Measurements from ENCODE around the gene DGKH. TPM values are rescaled to one million over a fixed set of nuclear protein-coding genes. Genes with fewer than 3 reads are reported as not detected.

The DGKH gene
- total and polyA plus RNA-seq, 2 donors (not counting 1 experiment from before 2014, with no cell fraction given): 0.06 to 0.67 TPM

- no peaks in the 10 kb centered on the region for H3K36me3 ChIP-seq (replicated peaks in 1 of 2; ENCODE audit: control extremely low read depth in 1 of 2, control insufficient read depth in 1 of 2, extremely low read depth in 1 of 2, insufficient read depth in 2 of 2, low read length in 1 of 2)
- no peak overlapping the region for H3K4me3 Mint-ChIP-seq
- ChIA-PET POLR2A (no interaction called here), CTCF (interaction anchor here (1.4 kb wide), 1 partner anchor 10 kb away, joined by 3 read pairs; no protein-coding TSS in a partner anchor)
- WGBS (ENCODE audit: insufficient coverage): 94% methylated on average over 2 of the region's 3 CpGs
- no peaks in the 10 kb centered on the region for H4K20me1 ChIP-seq (ENCODE audit: control insufficient read depth, insufficient read depth, low read length, poor library complexity, severe bottlenecking)
- no peak overlapping the region for H3K9ac ChIP-seq (ENCODE audit: low read length)
- H3K4me1 ChIP-seq (ENCODE audit: control insufficient read depth in 2 of 2, insufficient read depth in 2 of 2, low read length in 2 of 2): no peaks in the 10 kb centered on the region
- H2AFZ ChIP-seq (ENCODE audit: insufficient read depth, low read depth, low read length, poor library complexity, severe bottlenecking): no peak overlapping the region
- H3K4me2 ChIP-seq (replicated peaks; ENCODE audit: low read depth, low read length, poor library complexity, severe bottlenecking): no peak overlapping the region
- H3K9me3 ChIP-seq (ENCODE audit: control extremely low read depth in 1 of 3, control insufficient read depth in 2 of 3, insufficient read depth in 1 of 3, low read length in 2 of 3): no peaks in the 10 kb centered on the region
- no peak overlapping the region for H3K4me3 ChIP-seq (ENCODE audit: control extremely low read depth in 1 of 5, extremely low read depth in 1 of 5, insufficient read depth in 1 of 5, low read depth in 2 of 5, low read length in 4 of 5)
- H3K27ac ChIP-seq (ENCODE audit: low read length in 2 of 2): no peak overlapping the region
- H3K79me2 ChIP-seq (ENCODE audit: control insufficient read depth, insufficient read depth, low read length): no peaks in the 10 kb centered on the region
- ATAC-seq (ENCODE audit: low read depth) (no peak), DNase-seq (no peak)
- TF ChIP-seq, protein P1, sequence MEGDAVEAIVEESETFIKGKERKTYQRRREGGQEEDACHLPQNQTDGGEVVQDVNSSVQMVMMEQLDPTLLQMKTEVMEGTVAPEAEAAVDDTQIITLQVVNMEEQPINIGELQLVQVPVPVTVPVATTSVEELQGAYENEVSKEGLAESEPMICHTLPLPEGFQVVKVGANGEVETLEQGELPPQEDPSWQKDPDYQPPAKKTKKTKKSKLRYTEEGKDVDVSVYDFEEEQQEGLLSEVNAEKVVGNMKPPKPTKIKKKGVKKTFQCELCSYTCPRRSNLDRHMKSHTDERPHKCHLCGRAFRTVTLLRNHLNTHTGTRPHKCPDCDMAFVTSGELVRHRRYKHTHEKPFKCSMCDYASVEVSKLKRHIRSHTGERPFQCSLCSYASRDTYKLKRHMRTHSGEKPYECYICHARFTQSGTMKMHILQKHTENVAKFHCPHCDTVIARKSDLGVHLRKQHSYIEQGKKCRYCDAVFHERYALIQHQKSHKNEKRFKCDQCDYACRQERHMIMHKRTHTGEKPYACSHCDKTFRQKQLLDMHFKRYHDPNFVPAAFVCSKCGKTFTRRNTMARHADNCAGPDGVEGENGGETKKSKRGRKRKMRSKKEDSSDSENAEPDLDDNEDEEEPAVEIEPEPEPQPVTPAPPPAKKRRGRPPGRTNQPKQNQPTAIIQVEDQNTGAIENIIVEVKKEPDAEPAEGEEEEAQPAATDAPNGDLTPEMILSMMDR (IDR thresholded peaks at IDR 0.05): no peak
- no peak for TF ChIP-seq EZH2 (IDR thresholded peaks at IDR 0.05; ENCODE audit: borderline replicate concordance, insufficient read depth, low read depth, low read length, poor library complexity, severe bottlenecking)
- no peaks in the 10 kb centered on the region for H3K27me3 ChIP-seq (replicated peaks in 1 of 4; ENCODE audit: control extremely low read depth in 1 of 4, control insufficient read depth in 3 of 4, insufficient read depth in 4 of 4, low read length in 3 of 4)
- H3K27me3 Mint-ChIP-seq: no peaks in the 10 kb centered on the region
- no peaks in the 10 kb centered on the region for H3K4me1 Mint-ChIP-seq
- intact Hi-C loops (cut with micrococcal nuclease): no loop called here
- no peaks in the 10 kb centered on the region for H3K9me3 Mint-ChIP-seq (ENCODE audit: insufficient read depth)
- H3K27ac Mint-ChIP-seq: no peak overlapping the region
Observed at GRCh38 chr13:42073683-42074082, 25.2 kb downstream of the DGKH start.

DNA sequence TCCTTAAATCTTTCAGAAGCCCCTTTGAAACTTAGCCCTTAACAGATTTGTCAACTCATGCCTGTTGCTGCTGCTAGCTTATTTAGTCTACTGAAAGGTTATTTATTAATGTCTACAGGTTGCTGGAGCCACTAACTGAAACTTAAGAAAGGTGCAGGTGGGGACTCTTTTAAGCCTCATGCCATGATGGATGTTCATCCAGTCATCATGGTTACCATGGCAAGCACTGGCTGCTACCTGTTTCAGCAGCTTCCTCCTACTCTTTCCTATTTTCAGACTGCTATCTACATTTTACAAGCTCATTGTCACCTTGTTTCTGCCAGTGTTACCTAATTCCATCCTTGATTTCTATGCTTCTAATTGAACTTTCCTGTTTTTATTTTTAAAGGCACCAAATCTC, 27.1 kb downstream of the DGKH start:
- TF ChIP-seq EZH2 (IDR thresholded peaks at IDR 0.05; ENCODE audit: borderline replicate concordance, insufficient read depth, low read depth, low read length, poor library complexity, severe bottlenecking): no peak
- TF ChIP-seq, protein P1 (IDR thresholded peaks at IDR 0.05): no peak
- no peak for ATAC-seq (ENCODE audit: low read depth)
- ChIA-PET CTCF (no interaction called here), POLR2A (no interaction called here)
- H4K20me1 ChIP-seq (ENCODE audit: control insufficient read depth, insufficient read depth, low read length, poor library complexity, severe bottlenecking): no peaks in the 10 kb centered on the region
- Mint-ChIP-seq H3K27me3 (no peaks in the 10 kb centered on the region), H3K4me3 (no peak overlapping the region), H3K4me1 (no peaks in the 10 kb centered on the region), H3K9me3 (ENCODE audit: insufficient read depth) (no peaks in the 10 kb centered on the region), H3K27ac (no peak overlapping the region)
- no peaks in the 10 kb centered on the region for H3K27me3 ChIP-seq (replicated peaks in 1 of 4; ENCODE audit: control extremely low read depth in 1 of 4, control insufficient read depth in 3 of 4, insufficient read depth in 4 of 4, low read length in 3 of 4)
- H3K4me1 ChIP-seq (ENCODE audit: control insufficient read depth in 2 of 2, insufficient read depth in 2 of 2, low read length in 2 of 2): no peaks in the 10 kb centered on the region
- H3K9ac ChIP-seq (ENCODE audit: low read length): no peak overlapping the region
- no peak for DNase-seq
- intact Hi-C loops (cut with micrococcal nuclease): no loop called here
- H3K27ac ChIP-seq (ENCODE audit: low read length in 2 of 2): no peak overlapping the region
- H3K9me3 ChIP-seq (ENCODE audit: control extremely low read depth in 1 of 3, control insufficient read depth in 2 of 3, insufficient read depth in 1 of 3, low read length in 2 of 3): no peaks in the 10 kb centered on the region
- H3K36me3 ChIP-seq (replicated peaks in 1 of 2; ENCODE audit: control extremely low read depth in 1 of 2, control insufficient read depth in 1 of 2, extremely low read depth in 1 of 2, insufficient read depth in 2 of 2, low read length in 1 of 2): no peaks in the 10 kb centered on the region
- no peaks in the 10 kb centered on the region for H3K79me2 ChIP-seq (ENCODE audit: control insufficient read depth, insufficient read depth, low read length)
- H2AFZ ChIP-seq (ENCODE audit: insufficient read depth, low read depth, low read length, poor library complexity, severe bottlenecking): no peak overlapping the region
- H3K4me2 ChIP-seq (replicated peaks; ENCODE audit: low read depth, low read length, poor library complexity, severe bottlenecking): no peak overlapping the region
- no peak overlapping the region for H3K4me3 ChIP-seq (ENCODE audit: control extremely low read depth in 1 of 5, extremely low read depth in 1 of 5, insufficient read depth in 1 of 5, low read depth in 2 of 5, low read length in 4 of 5)

Measured in B cell (primary cell).